Epithelial cell of esophagus (primary cell): ENCODE results near the gene PLXND1.

Experiments used
- DNase-seq: peaks from one replicate; pipeline ENCODE4 v3.0.0; 2010; ENCODE audit warnings: low read depth
- H3K4me3 ChIP-seq: 2 replicates; pipeline ENCODE4 v1.5.1; 2011; ENCODE audit warnings: mild to moderate bottlenecking, low read length, control low read depth
- CTCF ChIP-seq: IDR thresholded peaks from 2 replicates; pipeline ENCODE4 v1.5.1; 2011; ENCODE audit warnings: low read depth, mild to moderate bottlenecking, low read length, control low read depth, inconsistent platforms; ENCODE audit not compliant: insufficient read depth; ENCODE audit errors: missing control alignments

PLXND1 gene

GRCh38 chr3:129571605-129572547 is 34.6 kb downstream of the PLXND1 start:
- no peak for DNase-seq
- TF ChIP-seq CTCF: no peak
- H3K4me3 ChIP-seq: no peak overlapping the region

- no peak for DNase-seq
- H3K4me3 ChIP-seq: no peak overlapping the region
- TF ChIP-seq CTCF: no peak
Measured at GRCh38 chr3:129569856-129570255, 36.6 kb downstream of the PLXND1 start.

- H3K4me3 ChIP-seq: no peak overlapping the region
- DNase-seq: no peak
- TF ChIP-seq CTCF: no peak
Measured at GRCh38 chr3:129567939-129568338, 38.5 kb downstream of the PLXND1 start.

- TF ChIP-seq CTCF: no peak
- DNase-seq: no peak
- no peak overlapping the region for H3K4me3 ChIP-seq
Measured at GRCh38 chr3:129567176-129567705, 39.2 kb downstream of the PLXND1 start.

- no peak for TF ChIP-seq CTCF
- H3K4me3 ChIP-seq: no peak overlapping the region
- DNase-seq: no peak
Measured at GRCh38 chr3:129565902-129566301, 40.6 kb downstream of the PLXND1 start.

GRCh38 chr3:129564981-129565644 is 41.4 kb downstream of the PLXND1 start:
- no peak for DNase-seq
- H3K4me3 ChIP-seq: no peak overlapping the region
- no peak for TF ChIP-seq CTCF
